CD4-positive, alpha-beta T cell treated with Interleukin-15 for 1 hour (primary cell): ENCODE results near the gene TMEM17.

Experiments used
- DNase-seq: peaks from one replicate; pipeline ENCODE4 v3.0.0-alpha.2; 2020

The TMEM17 gene

GRCh38 chr2:62506421-62506750 is 391 bp upstream of the TMEM17 start:
- no peak for DNase-seq

GRCh38 chr2:62505109-62505749 is 766 bp downstream of the TMEM17 start:
- no peak for DNase-seq

- no peak for DNase-seq
Measured at GRCh38 chr2:62504657-62505056, 1.3 kb downstream of the TMEM17 start.

GRCh38 chr2:62501794-62502500 is 4.0 kb downstream of the TMEM17 start:
- DNase-seq, result no peak

- no peak for DNase-seq
Measured at GRCh38 chr2:62501069-62501468, 4.9 kb downstream of the TMEM17 start.

- no peak for DNase-seq
Measured at GRCh38 chr2:62499430-62500060, 6.5 kb downstream of the TMEM17 start.

GRCh38 chr2:62498739-62499138 is 7.3 kb downstream of the TMEM17 start:
- DNase-seq, result no peak

GRCh38 chr2:62495761-62496160 is 10.2 kb downstream of the TMEM17 start:
- DNase-seq, result no peak

- DNase-seq, result no peak
Measured at GRCh38 chr2:62492048-62492447, 13.9 kb downstream of the TMEM17 start.

- no peak for DNase-seq
Measured at GRCh38 chr2:62489702-62490101, 16.3 kb downstream of the TMEM17 start.

GRCh38 chr2:62489162-62489561 is 16.8 kb downstream of the TMEM17 start:
- no peak for DNase-seq

GRCh38 chr2:62486439-62486765 is 19.6 kb downstream of the TMEM17 start:
- no peak for DNase-seq

GRCh38 chr2:62485761-62486438 is 20.1 kb downstream of the TMEM17 start:
- DNase-seq, result no peak

- no peak for DNase-seq
Measured at GRCh38 chr2:62482558-62483352, 23.2 kb downstream of the TMEM17 start.

GRCh38 chr2:62479917-62480316 is 26.1 kb downstream of the TMEM17 start:
- no peak for DNase-seq

GRCh38 chr2:62478093-62478580 is 27.9 kb downstream of the TMEM17 start:
- no peak for DNase-seq

GRCh38 chr2:62477573-62477972 is 28.4 kb downstream of the TMEM17 start:
- no peak for DNase-seq

GRCh38 chr2:62475172-62476011 is 30.6 kb downstream of the TMEM17 start:
- no peak for DNase-seq

- no peak for DNase-seq
Measured at GRCh38 chr2:62474176-62474575, 31.8 kb downstream of the TMEM17 start.

- no peak for DNase-seq
Measured at GRCh38 chr2:62473246-62473827, 32.7 kb downstream of the TMEM17 start.

- no peak for DNase-seq
Measured at GRCh38 chr2:62472312-62472711, 33.7 kb downstream of the TMEM17 start.

GRCh38 chr2:62471816-62472215 is 34.2 kb downstream of the TMEM17 start:
- DNase-seq, result no peak
